Measurements from ENCODE around the gene DCLK1.

The DCLK1 gene

GRCh38 chr13:35723053-35723461, 408.1 kb downstream of the DCLK1 start:
- TF ChIP-seq POLR2AphosphoS5 (IDR thresholded peaks at IDR 0.05; ENCODE audit: low read depth, low read length), result no peak
- no peak for TF ChIP-seq SIN3A (IDR thresholded peaks at IDR 0.05; ENCODE audit: borderline replicate concordance, insufficient read depth, low read length)
- TF ChIP-seq, protein P1, sequence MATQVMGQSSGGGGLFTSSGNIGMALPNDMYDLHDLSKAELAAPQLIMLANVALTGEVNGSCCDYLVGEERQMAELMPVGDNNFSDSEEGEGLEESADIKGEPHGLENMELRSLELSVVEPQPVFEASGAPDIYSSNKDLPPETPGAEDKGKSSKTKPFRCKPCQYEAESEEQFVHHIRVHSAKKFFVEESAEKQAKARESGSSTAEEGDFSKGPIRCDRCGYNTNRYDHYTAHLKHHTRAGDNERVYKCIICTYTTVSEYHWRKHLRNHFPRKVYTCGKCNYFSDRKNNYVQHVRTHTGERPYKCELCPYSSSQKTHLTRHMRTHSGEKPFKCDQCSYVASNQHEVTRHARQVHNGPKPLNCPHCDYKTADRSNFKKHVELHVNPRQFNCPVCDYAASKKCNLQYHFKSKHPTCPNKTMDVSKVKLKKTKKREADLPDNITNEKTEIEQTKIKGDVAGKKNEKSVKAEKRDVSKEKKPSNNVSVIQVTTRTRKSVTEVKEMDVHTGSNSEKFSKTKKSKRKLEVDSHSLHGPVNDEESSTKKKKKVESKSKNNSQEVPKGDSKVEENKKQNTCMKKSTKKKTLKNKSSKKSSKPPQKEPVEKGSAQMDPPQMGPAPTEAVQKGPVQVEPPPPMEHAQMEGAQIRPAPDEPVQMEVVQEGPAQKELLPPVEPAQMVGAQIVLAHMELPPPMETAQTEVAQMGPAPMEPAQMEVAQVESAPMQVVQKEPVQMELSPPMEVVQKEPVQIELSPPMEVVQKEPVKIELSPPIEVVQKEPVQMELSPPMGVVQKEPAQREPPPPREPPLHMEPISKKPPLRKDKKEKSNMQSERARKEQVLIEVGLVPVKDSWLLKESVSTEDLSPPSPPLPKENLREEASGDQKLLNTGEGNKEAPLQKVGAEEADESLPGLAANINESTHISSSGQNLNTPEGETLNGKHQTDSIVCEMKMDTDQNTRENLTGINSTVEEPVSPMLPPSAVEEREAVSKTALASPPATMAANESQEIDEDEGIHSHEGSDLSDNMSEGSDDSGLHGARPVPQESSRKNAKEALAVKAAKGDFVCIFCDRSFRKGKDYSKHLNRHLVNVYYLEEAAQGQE (IDR thresholded peaks at IDR 0.05; ENCODE audit: insufficient read depth in 1 of 2, low read depth in 2 of 2, low read length in 2 of 2), result no peak
- no peak for TF ChIP-seq FOXP2 (optimal IDR thresholded peaks at IDR 0.05; ENCODE audit: borderline replicate concordance, extremely low read depth, extremely low read length, insufficient read depth)
- TF ChIP-seq TAF1 (IDR thresholded peaks at IDR 0.05; ENCODE audit: borderline replicate concordance, insufficient read depth, low read length), result no peak

GRCh38 chr13:35722458-35723052, 408.6 kb downstream of the DCLK1 start:
- no peak for TF ChIP-seq TAF1 (IDR thresholded peaks at IDR 0.05; ENCODE audit: borderline replicate concordance, insufficient read depth, low read length)
- TF ChIP-seq SIN3A (IDR thresholded peaks at IDR 0.05; ENCODE audit: borderline replicate concordance, insufficient read depth, low read length), result no peak
- no peak for TF ChIP-seq POLR2AphosphoS5 (IDR thresholded peaks at IDR 0.05; ENCODE audit: low read depth, low read length)
- TF ChIP-seq FOXP2 (optimal IDR thresholded peaks at IDR 0.05; ENCODE audit: borderline replicate concordance, extremely low read depth, extremely low read length, insufficient read depth), result no peak
- TF ChIP-seq, protein P1 (IDR thresholded peaks at IDR 0.05; ENCODE audit: insufficient read depth in 1 of 2, low read depth in 2 of 2, low read length in 2 of 2), result no peak

DNA sequence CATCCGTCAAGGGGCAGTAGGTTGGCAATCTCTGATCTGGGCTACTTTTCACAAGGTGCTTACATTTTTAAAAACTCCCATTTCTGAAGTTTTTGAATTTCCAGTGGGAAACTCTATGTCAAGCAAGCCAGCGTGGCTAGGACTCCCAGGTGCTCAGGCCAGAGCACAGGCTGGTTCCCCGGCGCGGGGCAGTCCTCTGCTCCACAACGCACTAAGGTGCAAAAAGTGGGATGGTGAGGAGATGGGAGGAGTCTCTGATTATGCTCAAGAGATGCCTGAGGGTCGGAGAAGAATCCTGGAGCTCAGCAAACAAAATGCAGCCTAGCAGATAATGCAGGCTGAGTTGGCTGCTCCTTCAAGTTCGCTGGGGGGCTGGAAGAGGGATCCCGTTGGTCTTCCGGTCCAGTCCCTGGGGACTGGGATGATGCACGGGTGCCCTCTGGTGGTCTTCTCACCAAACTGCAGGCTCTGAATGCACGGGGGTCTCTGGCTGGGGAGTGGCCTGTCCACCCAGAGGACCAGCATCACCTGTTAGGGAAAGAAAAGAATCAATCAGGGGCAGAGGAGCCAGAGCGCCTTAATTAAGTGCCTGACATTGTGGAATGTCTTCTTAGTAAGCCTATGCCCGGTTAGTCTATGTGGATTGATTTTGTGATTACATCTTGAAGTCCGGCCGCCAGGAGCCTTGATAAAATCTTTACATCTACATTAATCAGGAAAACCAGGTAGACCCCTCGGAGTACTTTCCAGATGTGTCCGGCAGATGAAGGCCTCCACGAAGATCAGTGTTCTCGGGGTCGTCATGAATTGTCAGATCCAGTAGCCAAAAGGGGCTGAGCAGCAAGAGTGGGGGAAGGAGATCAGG, 410.3 kb downstream of the DCLK1 start:
- TF ChIP-seq, protein P1 (IDR thresholded peaks at IDR 0.05; ENCODE audit: insufficient read depth in 1 of 2, low read depth in 2 of 2, low read length in 2 of 2), result no peak
- TF ChIP-seq SIN3A (IDR thresholded peaks at IDR 0.05; ENCODE audit: borderline replicate concordance, insufficient read depth, low read length) (no peak), POLR2AphosphoS5 (IDR thresholded peaks at IDR 0.05; ENCODE audit: low read depth, low read length) (no peak), FOXP2 (optimal IDR thresholded peaks at IDR 0.05; ENCODE audit: borderline replicate concordance, extremely low read depth, extremely low read length, insufficient read depth) (peak; percentile 50), TAF1 (IDR thresholded peaks at IDR 0.05; ENCODE audit: borderline replicate concordance, insufficient read depth, low read length) (no peak)

DNA sequence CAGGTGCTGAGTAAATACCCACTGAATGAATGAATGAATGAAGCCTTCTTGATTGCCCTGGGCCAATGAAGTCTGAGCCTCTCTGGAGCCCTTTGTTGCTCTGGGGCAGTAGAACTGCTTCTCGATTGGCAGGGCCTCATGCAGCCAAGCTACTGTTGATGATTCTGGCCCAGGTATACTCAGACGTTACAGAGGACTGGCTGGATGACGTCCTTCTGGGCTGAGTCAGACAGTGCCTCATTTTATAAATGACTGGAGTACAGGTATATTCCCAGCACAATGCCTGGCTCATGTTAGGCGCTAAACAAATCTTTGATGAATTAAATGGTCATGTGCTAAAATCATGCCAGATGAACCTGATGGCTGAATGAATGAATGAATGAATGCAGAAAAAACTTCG, 410.9 kb downstream of the DCLK1 start:
- TF ChIP-seq, protein P1 (IDR thresholded peaks at IDR 0.05; ENCODE audit: insufficient read depth in 1 of 2, low read depth in 2 of 2, low read length in 2 of 2), result no peak
- TF ChIP-seq FOXP2 (optimal IDR thresholded peaks at IDR 0.05; ENCODE audit: borderline replicate concordance, extremely low read depth, extremely low read length, insufficient read depth) (no peak), POLR2AphosphoS5 (IDR thresholded peaks at IDR 0.05; ENCODE audit: low read depth, low read length) (no peak), SIN3A (IDR thresholded peaks at IDR 0.05; ENCODE audit: borderline replicate concordance, insufficient read depth, low read length) (no peak), TAF1 (IDR thresholded peaks at IDR 0.05; ENCODE audit: borderline replicate concordance, insufficient read depth, low read length) (no peak)
